NCI-H2227 (cell line): ENCODE data around the gene PBXIP1.

Source experiments
- DNase-seq: peaks from one replicate; lab custom pipeline; 2025; ENCODE audit not compliant: unreplicated experiment; lab: John Stamatoyannopoulos, UW

Gene PBXIP1

DNA sequence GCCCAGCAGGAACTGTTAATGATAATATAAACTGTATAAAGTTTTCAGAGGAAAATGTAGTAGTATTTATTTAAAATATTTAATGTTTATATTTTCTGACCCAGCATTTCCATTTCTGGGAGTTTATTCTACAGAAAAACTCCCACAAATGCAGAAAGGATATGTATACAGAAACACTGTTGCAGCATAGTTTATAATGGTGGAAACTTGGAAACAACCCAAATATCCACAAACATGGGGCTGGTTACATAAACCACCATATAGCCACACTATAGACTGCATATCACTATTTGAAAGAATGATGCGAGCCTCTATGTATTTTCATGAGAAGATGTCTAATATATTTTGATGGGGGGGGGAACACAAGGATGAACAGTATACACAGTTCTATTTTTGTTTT lies 54.3 kb downstream of the PBXIP1 start:
- DNase-seq, result no peak

DNA sequence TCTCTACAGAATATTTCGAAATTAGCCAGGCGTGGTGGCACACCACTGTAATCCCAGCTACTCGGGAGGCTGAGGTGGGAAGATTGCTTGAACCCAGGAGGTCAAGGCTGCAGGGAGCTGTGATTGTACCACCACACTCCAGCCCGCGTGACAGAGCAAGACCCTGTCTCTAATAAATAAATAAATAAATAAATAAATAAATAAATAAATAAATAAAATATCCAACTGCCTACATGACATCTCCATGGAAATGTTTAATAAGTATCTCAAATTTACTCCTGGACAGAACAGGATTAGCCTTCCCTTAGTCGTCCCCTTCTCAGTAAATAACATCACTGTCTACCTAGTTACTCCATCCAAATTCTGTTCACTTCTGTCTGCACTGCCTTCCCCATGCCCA lies 56.9 kb downstream of the PBXIP1 start:
- no peak for DNase-seq

GRCh38 chr1:154896771-154897286 lies 59.1 kb downstream of the PBXIP1 start:
- no peak for DNase-seq

DNA sequence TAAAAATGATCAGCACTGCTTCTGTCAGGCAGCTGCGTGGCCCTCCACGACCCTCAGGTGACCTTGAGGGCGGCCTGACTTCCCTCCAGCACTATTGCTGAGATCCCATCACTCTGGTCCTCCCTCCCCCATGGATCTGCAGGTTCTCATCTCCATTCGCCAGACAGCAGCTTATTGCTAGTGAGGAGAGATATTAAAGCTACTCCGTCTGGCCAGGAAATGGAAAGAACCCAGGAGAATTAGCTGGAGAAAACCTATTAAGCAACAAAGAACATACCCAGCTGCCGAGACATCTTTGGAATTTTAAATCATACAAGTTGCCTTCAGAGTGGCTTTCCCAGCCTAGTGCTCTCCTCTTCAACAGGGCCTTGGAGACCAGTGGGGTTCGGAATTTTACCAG lies 60.1 kb downstream of the PBXIP1 start:
- DNase-seq, result no peak
